Common myeloid progenitor, CD34-positive (primary cell): ENCODE measurements around the gene PTPRN2.

Experiments used
- CTCF ChIA-PET: fragments of 350-600 bp; sonication (Branson Sonifier 250); formaldehyde crosslinking; loops from one replicate; lab custom pipeline; 2021; ENCODE audit warnings: antibody characterized with exemption; lab: Charles Lee
- POLR2A ChIA-PET: fragments of 350-600 bp; sonication (Branson Sonifier 250); formaldehyde crosslinking; loops from one replicate; lab custom pipeline; 2021; ENCODE audit warnings: antibody characterized with exemption; lab: Charles Lee
- DNase-seq, 3 donors: peaks; one replicate each; pipeline versions ENCODE4 v3.0.0 to v3.0.0-alpha.2; 2013
- H3K27ac ChIP-seq, 2 experiments: 1 replicate in 1 of 2; 2 replicates in 1 of 2; pipeline ENCODE4 v1.7.0; 2013; ENCODE audit warnings: inconsistent platforms in 2 of 2, low read length in 2 of 2, mild to moderate bottlenecking in 2 of 2, low read depth in 1 of 2, moderate library complexity in 1 of 2; ENCODE audit not compliant: severe bottlenecking in 2 of 2, insufficient read depth in 1 of 2, poor library complexity in 1 of 2
- H3K27me3 ChIP-seq, 5 experiments: replicated peaks in 2 of 5; 1 replicate in 3 of 5; 2 replicates in 2 of 5; pipeline versions ENCODE4 v1.6.1 to v1.7.0; 2013; ENCODE audit warnings: low read length in 4 of 5, mild to moderate bottlenecking in 2 of 5, moderate library complexity in 2 of 5, inconsistent platforms in 1 of 5; ENCODE audit not compliant: insufficient read depth in 5 of 5, control insufficient read depth in 4 of 5
- H3K36me3 ChIP-seq, 4 experiments: 1 replicate in 2 of 4; 2 replicates in 2 of 4; pipeline versions ENCODE4 v1.6.1 to v1.7.0; 2013; ENCODE audit warnings: low read length in 3 of 4, control low read depth in 1 of 4, mild to moderate bottlenecking in 1 of 4; ENCODE audit not compliant: control insufficient read depth in 4 of 4, insufficient read depth in 4 of 4
- H3K4me1 ChIP-seq, 4 experiments: 1 replicate in 3 of 4; 2 replicates in 1 of 4; pipeline versions ENCODE4 v1.6.1 to v1.7.1; 2013; ENCODE audit warnings: low read length in 3 of 4, mild to moderate bottlenecking in 3 of 4, control low read depth in 1 of 4, inconsistent platforms in 1 of 4, moderate library complexity in 1 of 4; ENCODE audit not compliant: control insufficient read depth in 4 of 4, insufficient read depth in 4 of 4; ENCODE audit errors: control extremely low read depth in 1 of 4
- H3K4me3 ChIP-seq, 7 experiments: 1 replicate in 4 of 7; 2 replicates in 3 of 7; pipeline versions ENCODE4 v1.5.1 to v1.7.0; 2013; ENCODE audit warnings: mild to moderate bottlenecking in 7 of 7, low read length in 6 of 7, moderate library complexity in 6 of 7, inconsistent platforms in 2 of 7, low read depth in 2 of 7, control low read depth in 1 of 7; ENCODE audit not compliant: insufficient read depth in 4 of 7, control insufficient read depth in 1 of 7; ENCODE audit errors: extremely low read depth in 1 of 7
- H3K9me3 ChIP-seq, 5 experiments: 1 replicate in 4 of 5; 2 replicates in 1 of 5; pipeline versions ENCODE4 v1.6.1 to v1.7.1; 2013; ENCODE audit warnings: low read length in 4 of 5, mild to moderate bottlenecking in 2 of 5, inconsistent platforms in 1 of 5, low read depth in 1 of 5, moderate library complexity in 1 of 5; ENCODE audit not compliant: control insufficient read depth in 4 of 5, insufficient read depth in 2 of 5; ENCODE audit errors: control extremely low read depth in 1 of 5
- WGBS: methylation state at CpG from one replicate; pipeline ENCODE4 v1.1.5; 2013; ENCODE audit not compliant: insufficient coverage; 5-methylcytosine and 5-hydroxymethylcytosine counted together

The PTPRN2 gene

GRCh38 chr7:157691586-157692459, 895.8 kb downstream of the PTPRN2 start:
- H3K4me3 ChIP-seq = peak overlapping the region in 5 of 7 experiments; percentile 0 to 54 (median 39)
- DNase-seq = peak in 2 of 3 donors; percentile 53
- peaks cover 0 to 10% (median 5%) of the 10 kb centered on the region in 5 experiments for H3K9me3 ChIP-seq
- peaks cover under 1 to 43% (median 24%) of the 10 kb centered on the region in 4 experiments for H3K4me1 ChIP-seq
- H3K36me3 ChIP-seq = no peaks in the 10 kb centered on the region
- peaks cover 22 to 87% (median 32%) of the 10 kb centered on the region in 5 experiments for H3K27me3 ChIP-seq
- no peak overlapping the region for H3K27ac ChIP-seq
- WGBS = under 1% methylated on average over 50 of the region's 64 CpGs
- CTCF ChIA-PET = interaction anchor here (0.7 kb wide), 1 partner anchor 12 kb away, joined by 3 read pairs; no protein-coding TSS in a partner anchor
- POLR2A ChIA-PET = no interaction called here

GRCh38 chr7:157690833-157691585, 896.6 kb downstream of the PTPRN2 start:
- Histone ChIP-seq H3K36me3 (no peaks in the 10 kb centered on the region), H3K9me3 (peaks cover 0 to 9% (median 4%) of the 10 kb centered on the region in 5 experiments), H3K4me1 (peaks cover 2 to 51% (median 31%) of the 10 kb centered on the region in 4 experiments), H3K4me3 (peak overlapping the region in 4 of 7 experiments; percentile 19 to 54 (median 47)), H3K27ac (no peak overlapping the region), H3K27me3 (peaks cover 22 to 95% (median 38%) of the 10 kb centered on the region in 5 experiments)
- DNase-seq = peak in 1 of 3 donors; percentile 42
- under 1% methylated on average over 53 of the region's 72 CpGs for WGBS
- CTCF ChIA-PET = interaction anchor here (0.7 kb wide), 1 partner anchor 12 kb away, joined by 3 read pairs; no protein-coding TSS in a partner anchor
- POLR2A ChIA-PET = no interaction called here

- Histone ChIP-seq H3K27me3 (peaks cover 20 to 97% (median 41%) of the 10 kb centered on the region in 5 experiments), H3K27ac (no peak overlapping the region), H3K4me3 (peak overlapping the region in 5 of 7 experiments; percentile 2 to 48 (median 42)), H3K9me3 (peaks cover 0 to 4% (median 0%) of the 10 kb centered on the region in 5 experiments), H3K4me1 (peaks cover 2 to 55% (median 33%) of the 10 kb centered on the region in 4 experiments), H3K36me3 (no peaks in the 10 kb centered on the region)
- ChIA-PET POLR2A (interaction anchor here (0.5 kb wide), 1 partner anchor 686 kb away, joined by 3 read pairs; no protein-coding TSS in a partner anchor), CTCF (interaction anchor here (0.9 kb wide), 1 partner anchor 13 kb away, joined by 3 read pairs; no protein-coding TSS in a partner anchor)
- WGBS = 2% methylated on average over 69 of the region's 70 CpGs
- peak in 2 of 3 donors; percentile 59 to 64 for DNase-seq
Observed at GRCh38 chr7:157690058-157690832, 897.4 kb downstream of the PTPRN2 start.

GRCh38 chr7:157689269-157690057, 898.2 kb downstream of the PTPRN2 start:
- peaks cover 0 to 1% (median 0%) of the 10 kb centered on the region in 5 experiments for H3K9me3 ChIP-seq
- CTCF ChIA-PET = interaction anchor here (0.9 kb wide), 1 partner anchor 14 kb away, joined by 3 read pairs; no protein-coding TSS in a partner anchor
- 7% methylated on average over 55 of the region's 59 CpGs for WGBS
- no peak for DNase-seq
- H3K36me3 ChIP-seq = no peaks in the 10 kb centered on the region
- H3K27ac ChIP-seq = no peak overlapping the region
- H3K4me1 ChIP-seq = peaks cover 2 to 60% (median 35%) of the 10 kb centered on the region in 4 experiments
- peak overlapping the region in 1 of 7 experiments; percentile 37 for H3K4me3 ChIP-seq
- POLR2A ChIA-PET = interaction anchor here (0.5 kb wide), 1 partner anchor 685 kb away, joined by 3 read pairs; no protein-coding TSS in a partner anchor
- H3K27me3 ChIP-seq = peaks cover 17 to 99% (median 41%) of the 10 kb centered on the region in 5 experiments

GRCh38 chr7:157688533-157689268, 898.9 kb downstream of the PTPRN2 start:
- Histone ChIP-seq H3K9me3 (peaks cover 0 to 1% (median 0%) of the 10 kb centered on the region in 5 experiments), H3K27ac (no peak overlapping the region), H3K27me3 (peaks cover 11 to 97% (median 38%) of the 10 kb centered on the region in 5 experiments), H3K36me3 (no peaks in the 10 kb centered on the region), H3K4me3 (no peak overlapping the region), H3K4me1 (peaks cover 2 to 59% (median 33%) of the 10 kb centered on the region in 4 experiments)
- POLR2A ChIA-PET = no interaction called here
- WGBS = 5% methylated on average over 55 of the region's 64 CpGs
- CTCF ChIA-PET = no interaction called here
- DNase-seq = no peak
